ENCODE results near the gene DHRS9.
A peak's percentile ranks its signal among the peaks of the same experiment; 100 is the strongest.

Gene DHRS9

DNA sequence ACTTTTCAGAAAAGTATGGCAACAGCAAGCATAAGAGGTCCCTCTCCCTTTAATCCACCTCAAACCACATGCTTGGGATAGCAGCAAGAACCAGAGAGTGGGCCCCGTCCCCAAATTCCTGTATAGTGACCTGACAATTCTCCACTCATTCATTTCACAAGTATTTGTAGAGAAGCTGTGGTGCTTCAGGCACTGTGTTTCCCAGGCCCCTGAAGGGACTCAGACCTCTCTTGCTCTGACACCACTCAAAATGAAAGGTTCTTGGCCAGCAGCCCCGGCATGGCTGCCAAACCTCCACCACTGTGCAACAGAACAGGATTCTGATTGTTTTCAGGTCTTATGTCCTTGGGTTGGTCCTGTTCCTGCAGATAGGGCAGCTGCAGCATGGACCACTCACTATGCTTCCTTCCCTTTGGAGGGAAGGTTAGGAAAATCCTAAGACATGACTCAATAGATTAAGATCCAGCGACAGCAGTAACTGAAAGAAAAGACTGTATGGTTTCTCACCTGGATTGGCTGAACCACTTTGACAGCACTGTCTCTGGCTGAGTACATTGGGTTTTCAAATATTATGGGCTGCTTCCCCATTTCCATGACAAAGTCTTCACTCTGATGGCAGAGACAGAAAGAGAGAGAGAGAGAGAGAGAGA, 67.6 kb downstream of the DHRS9 start:
- H3K4me3 ChIP-seq (ENCODE audit: low read depth, low read length): no peak overlapping the region
- TF ChIP-seq, protein P1, sequence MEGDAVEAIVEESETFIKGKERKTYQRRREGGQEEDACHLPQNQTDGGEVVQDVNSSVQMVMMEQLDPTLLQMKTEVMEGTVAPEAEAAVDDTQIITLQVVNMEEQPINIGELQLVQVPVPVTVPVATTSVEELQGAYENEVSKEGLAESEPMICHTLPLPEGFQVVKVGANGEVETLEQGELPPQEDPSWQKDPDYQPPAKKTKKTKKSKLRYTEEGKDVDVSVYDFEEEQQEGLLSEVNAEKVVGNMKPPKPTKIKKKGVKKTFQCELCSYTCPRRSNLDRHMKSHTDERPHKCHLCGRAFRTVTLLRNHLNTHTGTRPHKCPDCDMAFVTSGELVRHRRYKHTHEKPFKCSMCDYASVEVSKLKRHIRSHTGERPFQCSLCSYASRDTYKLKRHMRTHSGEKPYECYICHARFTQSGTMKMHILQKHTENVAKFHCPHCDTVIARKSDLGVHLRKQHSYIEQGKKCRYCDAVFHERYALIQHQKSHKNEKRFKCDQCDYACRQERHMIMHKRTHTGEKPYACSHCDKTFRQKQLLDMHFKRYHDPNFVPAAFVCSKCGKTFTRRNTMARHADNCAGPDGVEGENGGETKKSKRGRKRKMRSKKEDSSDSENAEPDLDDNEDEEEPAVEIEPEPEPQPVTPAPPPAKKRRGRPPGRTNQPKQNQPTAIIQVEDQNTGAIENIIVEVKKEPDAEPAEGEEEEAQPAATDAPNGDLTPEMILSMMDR (IDR thresholded peaks at IDR 0.05; ENCODE audit: low read depth, low read length): no peak

DNA sequence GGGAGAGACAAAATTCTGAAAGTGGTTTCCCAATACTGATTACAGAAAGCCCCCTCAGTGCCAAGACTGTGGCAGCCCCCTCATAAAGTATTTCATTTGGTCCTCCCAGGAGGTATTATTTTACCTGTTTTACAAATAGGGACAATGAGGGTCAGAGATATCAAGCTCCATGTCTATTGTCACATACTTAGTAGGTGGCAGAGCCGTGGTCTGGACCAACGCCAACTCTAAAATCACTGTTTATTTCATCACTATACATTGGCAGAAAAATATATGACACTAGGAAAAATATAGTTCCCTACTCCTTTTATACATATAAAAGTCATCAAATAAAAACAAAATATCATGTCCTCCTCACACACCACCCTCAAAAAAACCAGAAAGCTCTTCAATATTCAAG, 68.6 kb downstream of the DHRS9 start:
- no peak overlapping the region for H3K4me3 ChIP-seq (ENCODE audit: low read depth, low read length)
- TF ChIP-seq, protein P1 (IDR thresholded peaks at IDR 0.05; ENCODE audit: low read depth, low read length): no peak

DNA sequence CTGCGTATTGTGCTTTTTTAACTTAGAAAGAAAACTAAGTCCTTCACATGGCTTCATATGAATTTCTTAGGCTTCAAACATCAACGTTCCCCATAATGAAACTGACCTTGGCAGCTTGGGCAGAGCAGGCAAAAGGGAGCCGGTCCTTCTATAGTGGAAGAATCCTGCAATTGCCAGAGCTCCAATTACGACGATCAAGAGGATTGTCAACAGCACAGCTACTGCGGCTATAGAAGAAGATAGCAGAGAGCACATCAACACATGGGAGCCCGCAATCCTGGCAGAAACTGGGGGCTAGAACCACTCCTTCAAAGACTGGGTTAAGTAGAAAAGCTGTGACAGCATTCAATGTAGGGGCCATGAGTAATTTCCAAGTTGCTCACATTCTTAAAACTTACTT, 69.8 kb downstream of the DHRS9 start:
- H3K4me3 ChIP-seq (ENCODE audit: low read depth, low read length): no peak overlapping the region
- TF ChIP-seq, protein P1 (IDR thresholded peaks at IDR 0.05; ENCODE audit: low read depth, low read length): no peak

DNA sequence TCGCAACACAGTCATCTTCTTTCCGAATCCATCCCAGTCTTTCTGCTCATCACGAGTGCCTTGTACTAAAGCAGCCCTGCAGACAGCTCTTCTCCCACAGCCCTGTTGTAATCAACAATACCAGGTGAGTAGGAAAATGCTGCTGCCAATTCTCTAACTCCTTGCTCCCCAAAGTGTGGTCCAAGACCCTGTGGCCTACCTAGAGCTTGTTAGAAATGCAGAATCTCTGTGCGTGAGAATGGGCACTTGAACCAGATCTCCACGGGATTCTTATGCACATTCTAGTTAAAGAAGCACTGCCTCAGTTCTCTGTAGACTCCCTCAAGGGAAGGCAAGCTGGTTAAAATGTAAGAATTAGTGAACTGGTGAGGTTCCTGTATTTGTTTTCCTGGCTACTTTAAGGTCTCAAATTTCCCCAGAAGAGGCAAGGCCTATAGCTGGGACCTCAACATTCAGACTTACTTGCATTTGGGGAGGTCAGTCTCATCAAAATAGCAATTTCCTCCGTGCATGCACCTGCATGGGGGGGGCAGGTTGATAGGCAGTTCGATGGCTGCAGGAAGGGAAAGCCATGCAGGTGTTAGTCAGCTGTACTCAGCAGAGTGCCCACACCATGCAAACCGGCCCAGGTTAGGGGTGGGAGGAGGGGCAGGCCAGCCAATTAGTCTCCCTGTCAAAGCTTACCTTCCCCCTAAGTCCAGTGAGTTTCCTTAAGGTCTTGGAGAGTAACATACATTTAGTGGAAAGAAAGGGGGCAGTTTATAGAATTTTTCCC, 70.8 kb downstream of the DHRS9 start:
- TF ChIP-seq, protein P1 (IDR thresholded peaks at IDR 0.05; ENCODE audit: low read depth, low read length): no peak
- no peak overlapping the region for H3K4me3 ChIP-seq (ENCODE audit: low read depth, low read length)

DNA sequence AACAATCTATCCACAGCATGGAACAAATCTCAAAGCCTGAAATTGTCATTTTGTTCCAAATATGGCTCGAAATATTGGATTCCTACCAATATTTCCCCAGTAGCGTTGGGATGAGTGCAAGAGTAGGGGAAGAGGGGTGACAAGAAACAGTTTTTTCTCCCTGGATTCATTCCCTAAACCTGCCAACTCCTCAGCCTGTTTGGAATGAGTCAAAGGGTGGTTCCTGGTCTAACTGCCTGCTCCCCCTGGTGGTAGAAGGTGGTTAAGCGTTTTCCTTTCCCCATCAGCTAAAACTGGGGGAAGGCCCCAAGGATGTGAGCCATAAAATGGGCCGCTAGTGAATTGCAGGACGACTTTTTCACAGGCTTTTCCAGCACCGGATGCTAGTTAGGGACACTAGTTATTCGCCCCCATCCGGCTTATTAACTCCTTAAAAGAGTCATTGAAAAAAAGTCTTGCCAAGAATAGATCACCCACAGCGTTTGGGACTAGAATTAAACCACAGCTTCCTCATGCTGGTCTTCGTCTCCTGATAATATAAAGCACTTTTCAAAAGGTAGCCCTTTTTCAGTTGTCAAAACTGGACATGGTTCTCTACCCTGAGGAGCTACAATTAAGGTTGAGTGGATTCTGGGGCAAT, 72.5 kb downstream of the DHRS9 start:
- no peak overlapping the region for H3K4me3 ChIP-seq (ENCODE audit: low read depth, low read length)
- TF ChIP-seq, protein P1 (IDR thresholded peaks at IDR 0.05; ENCODE audit: low read depth, low read length): peak; percentile 74

DNA sequence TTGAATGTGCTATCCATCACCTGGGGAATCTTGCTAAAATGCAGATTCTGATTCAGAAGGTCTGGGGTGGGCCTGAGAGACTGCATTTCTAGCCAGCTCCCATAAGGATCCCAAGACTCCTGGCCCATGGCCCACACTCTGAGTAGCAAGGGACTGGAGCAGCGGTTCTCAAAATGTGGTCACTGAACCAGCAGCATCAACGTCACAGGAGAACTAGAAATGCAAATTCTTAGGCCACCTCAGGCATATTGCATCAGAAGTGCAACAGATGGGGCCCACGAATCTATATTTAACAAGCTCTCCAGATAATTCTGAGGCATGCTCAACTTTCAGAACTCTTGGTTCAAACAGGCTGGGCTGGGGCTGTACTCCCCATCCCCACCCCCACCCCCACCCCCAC, 74.6 kb downstream of the DHRS9 start:
- TF ChIP-seq, protein P1 (IDR thresholded peaks at IDR 0.05; ENCODE audit: low read depth, low read length): no peak
- no peak overlapping the region for H3K4me3 ChIP-seq (ENCODE audit: low read depth, low read length)

Data from WI38 (cell line).